Measurements from ENCODE around the gene GAS7. TPM values are rescaled to one million over a fixed set of nuclear protein-coding genes. Genes with fewer than 3 reads are reported as not detected.

GAS7 gene
- total and polyA plus RNA-seq, 2 of the 13 experiments (the other 11 are each of a cell fraction or from before 2014, with no cell fraction given), result 1.0 to 5.2 TPM

DNA sequence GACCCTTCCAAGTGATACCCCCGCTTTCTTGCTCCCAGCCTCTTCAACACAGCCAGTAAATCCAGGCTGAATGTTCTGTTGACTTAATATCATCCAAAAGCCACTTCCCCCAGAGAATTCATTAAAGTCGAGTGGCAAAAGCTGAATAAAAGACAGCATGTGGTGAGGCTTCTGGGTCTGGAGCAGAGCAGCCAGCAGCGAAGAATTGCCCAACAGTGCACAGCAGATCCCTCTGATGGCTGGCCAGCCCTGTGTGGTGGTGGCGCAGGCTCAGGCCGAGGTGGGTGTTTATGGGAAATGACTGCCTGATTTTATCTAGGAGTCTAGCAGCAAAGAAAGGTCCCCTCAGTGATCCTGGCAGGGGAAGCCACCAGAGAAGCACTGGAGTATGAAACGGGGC lies 263.0 kb downstream of the GAS7 start (continued):
- no peak for TF ChIP-seq ZNF766 (CRISPR knock-in tag; IDR thresholded peaks at IDR 0.05; ENCODE audit: borderline replicate concordance)
- TF ChIP-seq IRX3 (CRISPR knock-in tag; IDR thresholded peaks at IDR 0.05; ENCODE audit: borderline replicate concordance, low read depth), result no peak

DNA sequence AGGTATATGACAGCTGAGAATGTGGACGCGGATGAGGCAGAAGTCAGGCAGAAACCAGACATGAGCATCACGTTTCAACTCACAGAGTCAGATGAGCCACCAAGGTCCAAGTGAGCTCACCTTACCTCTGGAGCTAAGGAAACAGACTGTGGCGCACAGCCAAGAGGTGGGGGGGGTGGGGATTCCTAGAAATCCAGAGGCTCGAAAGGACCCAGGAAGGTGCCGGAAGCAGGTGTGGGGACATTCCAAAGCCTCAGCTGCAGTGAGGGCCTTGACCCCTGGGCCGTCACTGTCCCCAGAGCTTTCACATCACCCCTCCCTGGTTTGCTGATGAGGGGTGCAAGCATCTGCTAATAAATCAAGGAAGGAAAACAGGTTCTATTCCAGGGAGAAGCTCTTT lies 264.1 kb downstream of the GAS7 start:
- H3K9me3 ChIP-seq (ENCODE audit: low read length), result no peaks in the 10 kb centered on the region
- no peak overlapping the region for H3K4me2 ChIP-seq (ENCODE audit: low read depth, low read length)
- H2AFZ ChIP-seq (ENCODE audit: low read length), result no peak overlapping the region
- H3K4me1 ChIP-seq (ENCODE audit: insufficient read depth, low read length), result no peaks in the 10 kb centered on the region
- no peak overlapping the region for H3K9ac ChIP-seq (ENCODE audit: insufficient read depth, low read depth, low read length)
- POLR2A ChIA-PET, result no interaction called here
- no peaks in the 10 kb centered on the region for H3K79me2 ChIP-seq (ENCODE audit: insufficient read depth, low read length)
- ATAC-seq, result no peak
- no peak for DNase-seq (ENCODE audit: low spot score)
- CTCF ChIA-PET (ENCODE audit: low intra/inter-chr PET ratio, low total read pairs), result no interaction called here
- 39% methylated on average over 6 of the region's 7 CpGs for WGBS (ENCODE audit: low lambda C conversion rate)
- intact Hi-C loops (cut with micrococcal nuclease; ENCODE audit: unreplicated experiment) (no loop called here), in situ Hi-C loops (cut with HindIII; ENCODE audit: extremely low pct_ligation_motif_present, low pct_unique_long_range_greater_than_20kb) (no loop called here)
- H3K27ac ChIP-seq (ENCODE audit: extremely low read length, insufficient read depth, low read length), result no peak overlapping the region
- peaks cover 2 to 18% of the 10 kb centered on the region in 2 experiments; a peak in 3 of 5 replicates for H3K27me3 ChIP-seq (ENCODE audit: control insufficient read depth in 1 of 2, insufficient read depth in 2 of 2, low read length in 2 of 2)
- no peak overlapping the region for H3K4me3 ChIP-seq (replicated peaks in 1 of 3; ENCODE audit: insufficient read depth in 1 of 3, low read depth in 2 of 3, low read length in 3 of 3)
- no peak for FAIRE-seq
- H3K36me3 ChIP-seq (replicated peaks in 1 of 2; ENCODE audit: control insufficient read depth in 1 of 2, insufficient read depth in 2 of 2, low read length in 2 of 2), result no peaks in the 10 kb centered on the region
- BruUV-seq (replicated peaks), result no TSS peak
- 0 out of 2 replicates have a peak, but pooled peaks cover 3% of the 10 kb centered on the region for H4K20me1 ChIP-seq (ENCODE audit: insufficient read depth, low read length)
- TF ChIP-seq KLF11 (CRISPR knock-in tag; IDR thresholded peaks at IDR 0.05) (no peak), ZNF556 (CRISPR knock-in tag; IDR thresholded peaks at IDR 0.05; ENCODE audit: borderline replicate concordance) (no peak), ZBTB20 (CRISPR knock-in tag; IDR thresholded peaks at IDR 0.05; ENCODE audit: borderline replicate concordance, low read depth) (no peak), ZNF124 (CRISPR knock-in tag; IDR thresholded peaks at IDR 0.05) (no peak), KDM5B (CRISPR knock-in tag; IDR thresholded peaks at IDR 0.05; ENCODE audit: borderline replicate concordance) (no peak), ZNF761 (CRISPR knock-in tag; conservative IDR thresholded peaks at IDR 0.05) (no peak), FLYWCH1 (CRISPR knock-in tag; IDR thresholded peaks at IDR 0.05) (no peak), SP2 (CRISPR knock-in tag; IDR thresholded peaks at IDR 0.05) (no peak), ZNF20 (CRISPR knock-in tag; IDR thresholded peaks at IDR 0.05) (no peak), ZFP82 (CRISPR knock-in tag; IDR thresholded peaks at IDR 0.05; ENCODE audit: borderline replicate concordance) (no peak), ZNF350 (CRISPR knock-in tag; IDR thresholded peaks at IDR 0.05; ENCODE audit: borderline replicate concordance, low read depth) (no peak)
- TF ChIP-seq, protein P1, sequence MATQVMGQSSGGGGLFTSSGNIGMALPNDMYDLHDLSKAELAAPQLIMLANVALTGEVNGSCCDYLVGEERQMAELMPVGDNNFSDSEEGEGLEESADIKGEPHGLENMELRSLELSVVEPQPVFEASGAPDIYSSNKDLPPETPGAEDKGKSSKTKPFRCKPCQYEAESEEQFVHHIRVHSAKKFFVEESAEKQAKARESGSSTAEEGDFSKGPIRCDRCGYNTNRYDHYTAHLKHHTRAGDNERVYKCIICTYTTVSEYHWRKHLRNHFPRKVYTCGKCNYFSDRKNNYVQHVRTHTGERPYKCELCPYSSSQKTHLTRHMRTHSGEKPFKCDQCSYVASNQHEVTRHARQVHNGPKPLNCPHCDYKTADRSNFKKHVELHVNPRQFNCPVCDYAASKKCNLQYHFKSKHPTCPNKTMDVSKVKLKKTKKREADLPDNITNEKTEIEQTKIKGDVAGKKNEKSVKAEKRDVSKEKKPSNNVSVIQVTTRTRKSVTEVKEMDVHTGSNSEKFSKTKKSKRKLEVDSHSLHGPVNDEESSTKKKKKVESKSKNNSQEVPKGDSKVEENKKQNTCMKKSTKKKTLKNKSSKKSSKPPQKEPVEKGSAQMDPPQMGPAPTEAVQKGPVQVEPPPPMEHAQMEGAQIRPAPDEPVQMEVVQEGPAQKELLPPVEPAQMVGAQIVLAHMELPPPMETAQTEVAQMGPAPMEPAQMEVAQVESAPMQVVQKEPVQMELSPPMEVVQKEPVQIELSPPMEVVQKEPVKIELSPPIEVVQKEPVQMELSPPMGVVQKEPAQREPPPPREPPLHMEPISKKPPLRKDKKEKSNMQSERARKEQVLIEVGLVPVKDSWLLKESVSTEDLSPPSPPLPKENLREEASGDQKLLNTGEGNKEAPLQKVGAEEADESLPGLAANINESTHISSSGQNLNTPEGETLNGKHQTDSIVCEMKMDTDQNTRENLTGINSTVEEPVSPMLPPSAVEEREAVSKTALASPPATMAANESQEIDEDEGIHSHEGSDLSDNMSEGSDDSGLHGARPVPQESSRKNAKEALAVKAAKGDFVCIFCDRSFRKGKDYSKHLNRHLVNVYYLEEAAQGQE (IDR thresholded peaks at IDR 0.05; ENCODE audit: borderline replicate concordance in 1 of 2, low read depth in 1 of 2, low read length in 2 of 2), result no peak
- TF ChIP-seq, protein P2, sequence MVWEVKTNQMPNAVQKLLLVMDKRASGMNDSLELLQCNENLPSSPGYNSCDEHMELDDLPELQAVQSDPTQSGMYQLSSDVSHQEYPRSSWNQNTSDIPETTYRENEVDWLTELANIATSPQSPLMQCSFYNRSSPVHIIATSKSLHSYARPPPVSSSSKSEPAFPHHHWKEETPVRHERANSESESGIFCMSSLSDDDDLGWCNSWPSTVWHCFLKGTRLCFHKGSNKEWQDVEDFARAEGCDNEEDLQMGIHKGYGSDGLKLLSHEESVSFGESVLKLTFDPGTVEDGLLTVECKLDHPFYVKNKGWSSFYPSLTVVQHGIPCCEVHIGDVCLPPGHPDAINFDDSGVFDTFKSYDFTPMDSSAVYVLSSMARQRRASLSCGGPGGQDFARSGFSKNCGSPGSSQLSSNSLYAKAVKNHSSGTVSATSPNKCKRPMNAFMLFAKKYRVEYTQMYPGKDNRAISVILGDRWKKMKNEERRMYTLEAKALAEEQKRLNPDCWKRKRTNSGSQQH (CRISPR knock-in tag; IDR thresholded peaks at IDR 0.05; ENCODE audit: low read depth), result no peak
- TF ChIP-seq, protein P3, sequence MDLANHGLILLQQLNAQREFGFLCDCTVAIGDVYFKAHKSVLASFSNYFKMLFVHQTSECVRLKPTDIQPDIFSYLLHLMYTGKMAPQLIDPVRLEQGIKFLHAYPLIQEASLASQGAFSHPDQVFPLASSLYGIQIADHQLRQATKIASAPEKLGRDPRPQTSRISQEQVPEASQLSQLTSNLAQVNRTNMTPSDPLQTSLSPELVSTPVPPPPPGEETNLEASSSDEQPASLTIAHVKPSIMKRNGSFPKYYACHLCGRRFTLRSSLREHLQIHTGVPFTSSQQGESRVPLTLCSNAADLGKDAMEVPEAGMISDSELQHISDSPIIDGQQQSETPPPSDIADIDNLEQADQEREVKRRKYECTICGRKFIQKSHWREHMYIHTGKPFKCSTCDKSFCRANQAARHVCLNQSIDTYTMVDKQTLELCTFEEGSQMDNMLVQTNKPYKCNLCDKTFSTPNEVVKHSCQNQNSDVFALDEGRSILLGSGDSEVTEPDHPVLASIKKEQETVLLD (CRISPR knock-in tag; IDR thresholded peaks at IDR 0.05; ENCODE audit: low read depth), result no peak
- TF ChIP-seq, protein P4, sequence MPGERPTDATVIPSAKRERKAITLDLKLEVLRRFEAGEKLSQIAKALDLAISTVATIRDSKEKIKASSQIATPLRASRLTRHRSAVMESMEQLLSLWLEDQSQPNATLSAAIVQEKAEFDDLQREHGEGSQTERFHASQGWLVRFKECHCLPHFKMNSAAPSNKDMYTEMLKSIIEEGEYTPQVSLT (CRISPR knock-in tag; IDR thresholded peaks at IDR 0.05; ENCODE audit: borderline replicate concordance, low read depth), result no peak
